Mucosa of gallbladder (tissue), 1 donor: Measurements from ENCODE around the gene GOLPH3L. TPM values are rescaled to one million over a fixed set of nuclear protein-coding genes. Genes with fewer than 3 reads are reported as not detected.
"Not testable (repeated sequence)": the region's sequence is repeated elsewhere in the genome, so short reads cannot be mapped to it uniquely, and the experiment has no call there.

Source experiments
- DNase-seq: peaks from one replicate; pipeline ENCODE4 v3.0.0-alpha.2; 2020; ENCODE audit warnings: low spot score
- total RNA-seq: library from RNA; stranded (reverse); gene quantifications from one replicate; pipeline ENCODE4 v1.2.1, GENCODE V29; 2021
- donor health status: DM: no; HTN: no; CAD: no.

The GOLPH3L gene
- 52.9 TPM for total RNA-seq

DNA sequence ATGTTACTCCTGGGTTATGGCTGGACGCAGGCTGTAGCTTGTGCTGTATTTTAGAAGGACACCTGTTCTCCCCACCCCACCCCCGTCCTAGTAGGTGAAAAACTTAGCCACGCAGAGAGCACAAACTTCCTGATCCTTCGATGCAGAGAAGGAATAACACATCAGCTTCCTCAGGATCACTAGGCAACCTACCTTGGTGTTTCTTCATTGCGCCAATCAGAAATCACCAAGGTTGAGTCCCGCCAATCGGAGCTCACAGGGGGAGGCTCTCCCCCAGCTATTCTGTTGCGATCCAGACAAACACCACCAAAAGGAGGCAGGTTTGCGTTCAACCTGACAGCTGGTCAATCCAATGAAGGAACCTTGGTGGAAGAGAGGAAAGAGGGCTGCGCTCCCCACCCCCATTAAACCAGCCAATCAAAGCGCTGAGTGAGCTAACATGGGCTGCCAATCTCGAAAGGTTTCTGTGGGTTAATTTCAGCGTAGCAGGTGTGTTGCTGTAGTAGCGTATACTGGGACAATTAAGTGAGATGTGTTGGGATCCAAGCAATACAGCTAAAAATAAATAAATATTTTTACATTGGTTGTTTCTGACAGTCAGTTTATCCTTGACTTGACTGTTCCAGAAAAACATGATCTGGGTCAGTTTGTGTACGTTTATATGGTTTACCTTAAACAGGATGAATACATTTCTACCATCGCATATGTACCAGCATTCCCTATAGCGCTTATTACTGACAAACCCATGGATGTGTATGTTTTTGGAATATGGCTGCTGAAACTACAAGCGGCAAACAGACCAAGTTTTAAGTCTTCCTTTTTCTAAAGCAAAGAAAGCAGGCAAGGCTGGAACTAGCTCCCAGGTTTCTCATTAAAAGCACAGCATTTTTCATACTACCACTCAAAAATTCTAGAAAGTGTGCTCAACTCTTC, at the start of gene GOLPH3L:
Gene GOLPH3L (minus strand): TSS at position 160 of the 933 bp plus-strand sequence. CDS start 2,316 bp downstream, outside the sequence.
- DNase-seq: peak; percentile 97

DNA sequence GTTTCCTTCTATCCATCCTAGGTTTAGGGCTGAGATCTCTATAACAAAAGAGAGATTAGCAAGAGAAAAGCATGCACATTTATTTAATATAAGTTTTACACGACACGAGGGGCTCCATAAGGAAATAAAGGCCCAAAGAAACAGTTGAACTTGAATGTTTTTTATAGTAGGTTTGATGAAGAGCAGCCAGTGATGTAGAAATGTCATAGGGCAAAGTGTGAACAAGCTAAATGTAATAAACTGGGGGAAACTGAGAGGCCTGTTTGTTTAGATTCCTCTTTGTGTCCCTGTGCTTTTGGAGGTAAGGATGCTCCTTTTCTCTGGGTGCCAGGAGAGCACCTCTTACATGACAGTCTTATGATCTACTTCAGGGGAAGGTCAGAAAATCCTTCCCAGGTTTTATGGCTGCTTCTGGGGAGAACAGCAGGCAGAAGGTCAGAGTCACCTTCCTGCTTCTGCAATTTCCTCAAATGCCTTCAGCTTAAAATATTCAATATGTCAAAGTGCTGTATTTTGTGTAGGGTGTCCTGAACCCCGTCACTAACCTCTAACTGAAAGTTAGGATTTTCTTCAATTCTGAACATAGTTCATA, 33.3 kb upstream of the GOLPH3L start:
- no peak for DNase-seq

DNA sequence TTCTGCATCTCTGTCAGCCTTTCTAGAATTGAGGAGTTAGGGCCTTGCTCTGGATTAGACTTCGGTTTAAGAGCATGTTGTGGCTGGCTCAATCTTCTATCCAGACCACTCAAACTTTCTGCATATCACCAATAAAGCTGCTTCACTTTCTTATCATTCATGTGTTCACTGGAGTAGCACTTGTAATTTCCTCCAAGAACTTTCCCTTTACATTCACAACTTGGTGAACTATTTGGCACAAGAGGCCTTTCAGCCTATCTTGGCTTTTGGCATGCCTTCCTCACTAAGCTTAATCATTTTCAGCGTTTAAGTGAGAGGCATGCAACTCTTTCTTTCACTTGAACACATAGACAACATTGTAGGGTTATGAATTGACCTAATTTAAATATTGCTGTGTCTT, 27.4 kb upstream of the GOLPH3L start:
- no peak for DNase-seq

DNA sequence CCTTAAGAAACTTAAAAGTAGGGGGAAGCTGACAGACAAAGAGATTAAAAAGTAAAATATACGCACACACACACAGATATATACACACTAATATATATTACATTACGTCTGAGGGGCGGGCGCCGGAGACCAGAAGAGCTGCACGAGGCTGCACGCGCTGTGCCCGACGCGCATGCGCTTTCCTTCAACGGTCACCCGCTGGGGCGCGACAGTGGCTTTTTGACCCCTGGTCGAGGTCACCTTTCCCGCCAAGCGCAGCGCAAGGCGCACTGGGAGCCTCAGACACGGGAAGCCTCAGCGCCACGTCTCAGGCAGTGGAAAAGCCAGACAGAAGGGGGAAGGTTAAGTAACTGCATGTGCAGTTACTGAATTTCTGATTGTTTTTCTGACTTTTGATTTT, 23.7 kb upstream of the GOLPH3L start, which contains the start of gene HORMAD1:
Gene HORMAD1 (minus strand): TSS at position 193 of the 400 bp plus-strand sequence. CDS start 1,390 bp downstream, outside the sequence.
- DNase-seq: no peak

GRCh38 chr1:150720098-150720497, 23.1 kb upstream of the GOLPH3L start:
- DNase-seq: no peak

DNA sequence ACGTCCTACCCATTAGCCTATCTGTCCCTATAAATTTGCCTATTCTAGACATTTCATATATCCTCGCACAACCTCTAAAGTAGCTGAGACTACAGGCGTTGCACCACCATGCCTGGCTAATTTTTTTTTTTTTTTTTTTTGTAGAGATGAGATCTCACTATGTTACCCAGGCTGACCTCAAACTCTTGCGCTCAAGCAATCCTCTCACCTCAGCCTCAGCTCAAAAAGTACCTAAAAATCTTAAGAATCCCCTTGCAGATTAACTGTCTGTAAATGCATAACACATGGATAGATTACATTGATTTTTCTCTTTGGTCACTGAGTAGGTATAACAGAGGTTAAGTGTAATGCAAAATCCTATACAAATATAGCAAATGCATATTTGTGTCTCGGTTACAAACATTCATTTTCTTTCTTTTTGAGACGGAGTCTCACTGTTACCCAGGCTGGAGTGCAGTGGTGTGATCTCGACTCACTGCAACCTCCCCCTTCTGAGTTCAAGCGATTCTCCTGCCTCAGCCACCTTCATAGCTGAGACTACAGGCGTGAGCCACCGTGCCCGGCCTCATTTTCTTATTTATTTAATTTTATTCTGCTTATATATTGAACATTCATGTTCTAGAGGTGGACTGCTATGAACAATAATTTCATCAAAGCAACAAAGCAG, 21.4 kb upstream of the GOLPH3L start:
- DNase-seq: no peak

DNA sequence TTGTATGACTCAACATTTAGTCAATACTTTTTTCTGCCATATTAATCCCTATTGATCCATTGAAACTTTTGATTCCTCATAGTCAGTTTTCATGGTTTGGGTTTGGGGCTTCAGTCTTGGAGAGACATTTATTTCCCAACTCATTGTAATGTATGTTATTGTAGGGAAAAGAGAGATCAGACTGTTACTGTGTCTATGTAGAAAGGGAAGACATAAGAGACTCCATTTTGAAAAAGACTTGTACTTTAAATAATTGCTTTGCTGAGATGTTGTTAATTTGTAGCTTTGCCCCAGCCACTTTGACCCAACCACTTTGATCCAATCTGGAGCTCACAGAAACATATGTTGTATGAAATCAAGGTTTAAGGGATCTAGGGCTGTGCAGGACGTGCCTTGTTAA, 12.1 kb upstream of the GOLPH3L start:
- not testable (repeated sequence) for DNase-seq

DNA sequence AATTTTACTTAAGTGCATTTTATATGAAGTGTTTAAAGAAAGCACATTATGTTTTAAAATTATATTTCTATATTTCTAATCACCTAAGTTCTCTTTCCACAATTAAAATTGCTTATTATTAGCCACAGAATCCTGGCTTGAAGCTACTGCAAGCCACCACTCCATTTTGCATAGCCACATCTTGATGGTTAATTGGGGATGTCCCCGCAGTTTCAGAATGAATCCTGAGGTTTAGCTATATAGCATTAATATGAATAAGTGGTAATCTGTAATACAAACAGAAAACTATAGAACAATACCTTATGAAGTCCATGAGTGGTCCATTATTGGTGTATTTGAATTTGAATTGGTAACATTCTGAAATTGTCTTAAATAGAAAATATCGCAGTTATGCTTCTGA, 11.6 kb upstream of the GOLPH3L start:
- no peak for DNase-seq

GRCh38 chr1:150706091-150706490, 9.1 kb upstream of the GOLPH3L start:
- no peak for DNase-seq

GRCh38 chr1:150703427-150703826, 6.5 kb upstream of the GOLPH3L start:
- DNase-seq: no peak

GRCh38 chr1:150696590-150696989, 364 bp downstream of the GOLPH3L start:
- DNase-seq: no peak

- no peak for DNase-seq
Measured at GRCh38 chr1:150696162-150696561, 792 bp downstream of the GOLPH3L start.

- no peak for DNase-seq
Measured at GRCh38 chr1:150695561-150695960, 1.4 kb downstream of the GOLPH3L start.

DNA sequence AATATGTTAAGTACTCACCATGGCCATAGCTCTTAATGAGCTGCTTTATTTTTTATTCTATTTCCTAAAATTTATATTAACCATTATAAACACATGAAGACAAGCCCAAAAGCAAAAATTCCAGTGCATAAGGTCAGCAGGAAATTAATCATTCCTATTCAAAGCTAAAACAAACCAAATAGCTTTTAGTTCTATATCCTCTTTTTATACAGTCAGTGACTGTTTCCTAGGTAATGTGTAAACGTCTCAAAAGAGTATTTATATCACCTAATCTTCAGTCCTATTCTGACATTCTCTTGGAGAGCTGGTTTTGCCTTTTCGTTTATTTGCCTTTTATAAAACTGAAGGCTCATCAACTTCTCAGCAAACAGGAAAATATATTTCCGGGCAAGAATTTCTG, 4.2 kb downstream of the GOLPH3L start:
- no peak for DNase-seq

GRCh38 chr1:150688763-150689162, 8.2 kb downstream of the GOLPH3L start:
- DNase-seq: no peak

- no peak for DNase-seq
Measured at GRCh38 chr1:150686275-150686674, 10.7 kb downstream of the GOLPH3L start.

- DNase-seq: no peak
Measured at GRCh38 chr1:150683914-150684313, 13.0 kb downstream of the GOLPH3L start.

DNA sequence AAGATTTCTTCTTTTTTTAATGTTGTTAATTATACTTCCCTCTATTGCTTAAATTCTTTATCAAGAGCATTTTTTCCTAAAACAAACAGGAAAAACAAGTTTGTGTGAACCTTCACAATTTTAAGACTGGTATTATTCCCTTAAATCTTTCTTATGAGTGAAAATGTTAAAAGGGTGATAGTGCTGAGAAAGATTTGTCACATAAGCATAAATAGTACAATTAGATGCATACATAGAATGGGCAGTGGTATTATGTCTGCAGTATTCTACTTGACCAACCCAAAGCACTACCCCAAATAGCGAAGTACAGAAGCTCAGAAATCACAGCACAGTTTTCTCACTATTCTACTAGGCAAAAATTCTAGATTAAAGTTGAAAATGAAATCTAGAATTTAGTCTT, 18.0 kb downstream of the GOLPH3L start:
- no peak for DNase-seq

DNA sequence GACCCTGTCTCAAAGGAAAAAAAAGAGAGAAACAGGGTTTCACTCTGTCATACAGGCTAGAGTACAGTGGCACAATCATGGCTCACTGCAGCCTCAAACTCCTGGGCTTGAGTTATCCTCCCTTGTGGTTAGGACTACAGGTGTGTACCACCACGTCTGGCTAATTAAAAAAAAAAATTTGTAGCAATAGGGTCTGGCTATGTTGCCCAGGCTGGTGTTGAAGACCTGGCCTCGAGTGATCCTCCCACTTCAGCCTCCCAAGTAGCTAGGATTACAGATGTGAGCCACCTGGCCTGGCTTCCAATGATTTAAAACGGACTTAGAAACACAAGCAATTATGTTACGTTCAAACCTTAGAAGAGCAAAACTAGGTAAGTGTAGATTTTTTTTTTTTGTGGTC, 22.1 kb downstream of the GOLPH3L start:
- no peak for DNase-seq

- DNase-seq: no peak
Measured at GRCh38 chr1:150663321-150663720, 33.6 kb downstream of the GOLPH3L start.

GRCh38 chr1:150662811-150663210, 34.1 kb downstream of the GOLPH3L start:
- no peak for DNase-seq

- no peak for DNase-seq
Measured at GRCh38 chr1:150661156-150661555, 35.8 kb downstream of the GOLPH3L start.
